ENCODE measurements around the gene FCER2. TPM values are rescaled to one million over a fixed set of nuclear protein-coding genes. Genes with fewer than 3 reads are reported as not detected.

The FCER2 gene
- total and polyA plus RNA-seq, 2 of the 4 experiments (the other 2 are of a cell fraction): not detected

DNA sequence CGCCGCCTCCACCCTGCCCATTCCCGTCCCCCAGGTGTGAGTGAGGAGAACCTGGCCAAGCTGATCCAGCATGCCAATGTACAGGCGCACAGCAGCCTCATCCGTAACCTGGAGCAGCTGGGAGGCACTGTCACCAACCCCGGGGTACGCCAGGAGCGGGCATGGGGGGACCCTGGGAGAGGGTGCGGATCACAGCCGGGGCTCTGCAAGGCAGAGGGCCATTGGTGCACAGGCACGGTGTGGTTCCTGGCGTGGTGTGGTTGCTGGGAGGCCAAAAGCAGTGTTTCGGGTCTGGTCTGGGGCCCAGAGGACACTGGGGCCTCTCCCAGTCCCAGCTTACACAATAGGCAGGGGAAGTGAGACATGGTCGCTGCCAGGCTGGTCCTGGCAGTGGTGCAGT, 56.8 kb downstream of the FCER2 start:
- Histone ChIP-seq H3K14ac (replicated peaks; ENCODE audit: low read depth, low read length) (no peak overlapping the region), H3K56ac (ENCODE audit: extremely low read depth, insufficient read depth, low read length) (no peak overlapping the region), H4K91ac (ENCODE audit: insufficient read depth, low read depth, low read length) (no peak overlapping the region), H3K27ac (ENCODE audit: insufficient read depth, low read length) (no peak overlapping the region), H3K79me1 (ENCODE audit: low read depth in 1 of 2, low read length in 2 of 2) (no peaks in the 10 kb centered on the region), H3K4me1 (ENCODE audit: control insufficient read depth, insufficient read depth, low read length) (no peaks in the 10 kb centered on the region), H2AK5ac (ENCODE audit: low read depth, low read length) (no peak overlapping the region), H3K36me3 (ENCODE audit: control insufficient read depth, insufficient read depth, low read length) (no peaks in the 10 kb centered on the region), H3K9ac (ENCODE audit: low read depth, low read length) (no peak overlapping the region), H3K4ac (ENCODE audit: low read depth, low read length) (no peak overlapping the region), H3K9me1 (ENCODE audit: insufficient read depth, low read length) (peaks cover 2% of the 10 kb centered on the region; the same call in 1 of the 2 replicates), H4K20me1 (ENCODE audit: insufficient read depth, low read length) (no peaks in the 10 kb centered on the region), H2AFZ (replicated peaks; ENCODE audit: low read length, poor library complexity) (no peak overlapping the region), H3K23ac (ENCODE audit: low read depth, low read length) (no peak overlapping the region), H2BK15ac (ENCODE audit: low read depth, low read length) (no peak overlapping the region), H3K9me3 (ENCODE audit: control insufficient read depth, insufficient read depth, low read length) (no peaks in the 10 kb centered on the region), H2BK20ac (ENCODE audit: low read depth, low read length) (no peak overlapping the region), H2AK9ac (replicated peaks; ENCODE audit: low read depth, low read length, poor library complexity) (no peak overlapping the region), H2BK5ac (ENCODE audit: low read depth, low read length, poor library complexity, severe bottlenecking) (no peak overlapping the region), H3K4me3 (ENCODE audit: insufficient read depth, low read depth, low read length) (no peak overlapping the region), H3K27me3 (ENCODE audit: control insufficient read depth, insufficient read depth, low read length) (peaks cover 3% of the 10 kb centered on the region; the same call in 1 of the 2 replicates), H2BK120ac (ENCODE audit: low read depth, low read length) (no peak overlapping the region), H4K8ac (ENCODE audit: low read depth in 2 of 2, low read length in 2 of 2) (no peak overlapping the region), H4K5ac (ENCODE audit: low read depth, low read length) (no peak overlapping the region), H3K18ac (ENCODE audit: low read depth, low read length) (no peak overlapping the region), H3K4me2 (ENCODE audit: low read depth, low read length) (no peak overlapping the region)
- in situ Hi-C loops (cut with MboI; ENCODE audit: low sequenced_read_pairs): no loop called here
- CTCF ChIA-PET: no interaction called here
- DNase-seq (no peak), ATAC-seq (ENCODE audit: low read depth) (no peak)
- no peak for TF ChIP-seq FOS (IDR thresholded peaks at IDR 0.05; ENCODE audit: low read depth, low read length)
- POLR2A ChIA-PET (ENCODE audit: unreplicated experiment): no interaction called here
- WGBS, 2 experiments (ENCODE audit: extremely low coverage in 2 of 2, insufficient read length in 1 of 2): 86% methylated on average over 9 of the region's 14 CpGs; no CpG with 5 or more reads in 1 of the 2 experiments
- intact Hi-C loops (cut with micrococcal nuclease): no loop called here
- dilution Hi-C loops (cut with HindIII; ENCODE audit: low sequenced_read_pairs, unreplicated experiment): no loop called here
- BruUV-seq (replicated peaks): no TSS peak
